GM12878 (cell line): ENCODE results near the gene HNRNPR. TPM values are rescaled to one million over a fixed set of nuclear protein-coding genes. Genes with fewer than 3 reads are reported as not detected.

Source experiments
- CHD2 ChIP-seq: IDR thresholded peaks from 2 replicates; pipeline ENCODE4 v1.6.1; 2011; ENCODE audit warnings: low read depth, low read length, improper control_type of control experiment, borderline replicate concordance
- CHD4 ChIP-seq: fragments of 200-600 bp; sonication (generic); IDR thresholded peaks from 2 replicates; pipeline ENCODE4 v1.6.1; 2016; ENCODE audit warnings: mild to moderate bottlenecking
- ETV6 ChIP-seq, 2 experiments: fragments of 450-650 bp in 1 of 2; IDR thresholded peaks in 1 of 2; conservative IDR thresholded peaks in 1 of 2; 2 replicates each; pipeline ENCODE4 v1.6.1; 2014; ENCODE audit warnings: antibody characterized with exemption in 1 of 2, borderline replicate concordance in 1 of 2, low read depth in 1 of 2, mild to moderate bottlenecking in 1 of 2, moderate library complexity in 1 of 2
- FOS ChIP-seq: IDR thresholded peaks from 3 replicates; pipeline ENCODE4 v1.6.1; 2011; ENCODE audit warnings: borderline replicate concordance; ENCODE audit not compliant: insufficient read length; ENCODE audit errors: extremely low read depth
- HCFC1 ChIP-seq: fragments of 150-350 bp; IDR thresholded peaks from 2 replicates; pipeline ENCODE4 v1.6.1; 2014; ENCODE audit warnings: low read length
- HDAC2 ChIP-seq: fragments of 200-600 bp; sonication (generic); IDR thresholded peaks from 2 replicates; pipeline ENCODE4 v1.6.1; 2017
- IRF4 ChIP-seq: IDR thresholded peaks from 2 replicates; pipeline ENCODE4 v1.6.1; 2011; ENCODE audit warnings: low read depth, low read length
- JUND ChIP-seq: IDR thresholded peaks from 2 replicates; pipeline ENCODE4 v1.6.1; 2012; ENCODE audit warnings: low read depth, mild to moderate bottlenecking, low read length, improper control_type of control experiment, moderate library complexity
- KAT2A ChIP-seq: conservative IDR thresholded peaks from 2 replicates; pipeline ENCODE4 v1.6.1; 2011; ENCODE audit warnings: low read depth, low read length; ENCODE audit not compliant: control insufficient read depth
- LARP7 ChIP-seq: fragments of 450-650 bp; IDR thresholded peaks from 2 replicates; pipeline ENCODE4 v1.6.1; 2017; ENCODE audit warnings: mild to moderate bottlenecking
- MTA3 ChIP-seq: IDR thresholded peaks from 2 replicates; pipeline ENCODE4 v1.6.1; 2012; ENCODE audit warnings: low read length, inconsistent platforms, borderline replicate concordance
- NR2C2 ChIP-seq: IDR thresholded peaks from 2 replicates; pipeline ENCODE4 v1.6.1; 2011; ENCODE audit warnings: borderline replicate concordance, low read depth; ENCODE audit not compliant: control insufficient read depth, insufficient read length
- RAD21 ChIP-seq: IDR thresholded peaks from 2 replicates; pipeline ENCODE4 v1.6.1; 2011; ENCODE audit warnings: mild to moderate bottlenecking, low read depth, low read length, moderate library complexity; ENCODE audit not compliant: insufficient read depth
- RAD51 ChIP-seq: fragments of 450-650 bp; IDR thresholded peaks from 2 replicates; pipeline ENCODE4 v1.6.1; 2016; ENCODE audit warnings: moderate library complexity, mild to moderate bottlenecking, inconsistent platforms
- RBBP5 ChIP-seq: fragments of 200-600 bp; sonication (generic); conservative IDR thresholded peaks from 2 replicates; pipeline ENCODE4 v1.6.1; 2016
- SREBF2 ChIP-seq: IDR thresholded peaks from 2 replicates; pipeline ENCODE4 v1.6.1; 2012; ENCODE audit warnings: mild to moderate bottlenecking, low read length
- STAT1 ChIP-seq: fragments of 450-650 bp; conservative IDR thresholded peaks from 2 replicates; pipeline ENCODE4 v1.6.1; 2014; ENCODE audit warnings: antibody characterized with exemption, mild to moderate bottlenecking
- TAF1 ChIP-seq: IDR thresholded peaks from 2 replicates; pipeline ENCODE4 v1.6.1; 2011; ENCODE audit warnings: mild to moderate bottlenecking, low read depth, low read length, borderline replicate concordance
- TARDBP ChIP-seq: IDR thresholded peaks from 2 replicates; pipeline ENCODE4 v1.6.1; 2016; ENCODE audit warnings: borderline replicate concordance
- WRNIP1 ChIP-seq: IDR thresholded peaks from 2 replicates; pipeline ENCODE4 v1.6.1; 2011; ENCODE audit warnings: low read depth, low read length, improper control_type of control experiment, borderline replicate concordance
- ZNF217 ChIP-seq: fragments of 450-650 bp; IDR thresholded peaks from 2 replicates; pipeline ENCODE4 v1.6.1; 2017; ENCODE audit warnings: antibody characterized with exemption, mild to moderate bottlenecking
- ZZZ3 ChIP-seq: IDR thresholded peaks from 2 replicates; pipeline ENCODE4 v1.6.1; 2011; ENCODE audit warnings: low read depth; ENCODE audit not compliant: control insufficient read depth, insufficient read length
- polyA plus RNA-seq, 11 experiments: library from polyadenylated mRNA; depleted of rRNA in 4 of 11; unstranded in 6 of 11; stranded (reverse) in 5 of 11; fragments of >200 nt; fragmentation: Nextera tagmentation in 4 of 11; fragmentation: Illumina TruSeq in 1 of 11; extraction: Ambion mirVana in 4 of 11; extraction: Trizol in 1 of 11; gene quantifications; 1 replicate in 1 of 11; 2 replicates in 10 of 11; pipeline versions ENCODE4 v1.2.1 to v1.2.3, GENCODE V29; 2011 to 2016; ENCODE audit warnings: inconsistent platforms in 2 of 11, missing spikeins in 2 of 11, low read depth in 1 of 11
- total RNA-seq, 4 experiments: library from RNA; depleted of rRNA in 3 of 4; stranded (reverse); fragments of >200 nt in 3 of 4; fragmentation: Illumina TruSeq in 1 of 4; extraction: Trizol in 1 of 4; gene quantifications; 2 replicates each; pipeline versions ENCODE4 v1.2.1 to v1.2.3, GENCODE V29; 2013 to 2021
- TF ChIP-seq, protein P1 (sequence below): fragments of 450-650 bp; IDR thresholded peaks from 2 replicates; pipeline ENCODE4 v1.6.1; 2014; ENCODE audit warnings: mild to moderate bottlenecking
- TF ChIP-seq, protein P2 (sequence below): IDR thresholded peaks from 2 replicates; pipeline ENCODE4 v1.6.1; 2011; ENCODE audit warnings: borderline replicate concordance, low read depth, mild to moderate bottlenecking, moderate library complexity, low read length; ENCODE audit not compliant: insufficient read depth, poor library complexity, severe bottlenecking
- TF ChIP-seq, protein P3 (sequence below): fragments of 450-650 bp; conservative IDR thresholded peaks from 2 replicates; pipeline ENCODE4 v1.6.1; 2017; ENCODE audit warnings: mild to moderate bottlenecking, moderate library complexity
- TF ChIP-seq, protein P4 (sequence below): IDR thresholded peaks from 2 replicates; pipeline ENCODE4 v1.6.1; 2012; ENCODE audit warnings: low read depth, low read length, improper control_type of control experiment

HNRNPR gene
- total and polyA plus RNA-seq, 10 of the 15 experiments (the other 5 are each of a cell fraction or from before 2014, with no cell fraction given): 80.5 to 280 (median 218) TPM

DNA sequence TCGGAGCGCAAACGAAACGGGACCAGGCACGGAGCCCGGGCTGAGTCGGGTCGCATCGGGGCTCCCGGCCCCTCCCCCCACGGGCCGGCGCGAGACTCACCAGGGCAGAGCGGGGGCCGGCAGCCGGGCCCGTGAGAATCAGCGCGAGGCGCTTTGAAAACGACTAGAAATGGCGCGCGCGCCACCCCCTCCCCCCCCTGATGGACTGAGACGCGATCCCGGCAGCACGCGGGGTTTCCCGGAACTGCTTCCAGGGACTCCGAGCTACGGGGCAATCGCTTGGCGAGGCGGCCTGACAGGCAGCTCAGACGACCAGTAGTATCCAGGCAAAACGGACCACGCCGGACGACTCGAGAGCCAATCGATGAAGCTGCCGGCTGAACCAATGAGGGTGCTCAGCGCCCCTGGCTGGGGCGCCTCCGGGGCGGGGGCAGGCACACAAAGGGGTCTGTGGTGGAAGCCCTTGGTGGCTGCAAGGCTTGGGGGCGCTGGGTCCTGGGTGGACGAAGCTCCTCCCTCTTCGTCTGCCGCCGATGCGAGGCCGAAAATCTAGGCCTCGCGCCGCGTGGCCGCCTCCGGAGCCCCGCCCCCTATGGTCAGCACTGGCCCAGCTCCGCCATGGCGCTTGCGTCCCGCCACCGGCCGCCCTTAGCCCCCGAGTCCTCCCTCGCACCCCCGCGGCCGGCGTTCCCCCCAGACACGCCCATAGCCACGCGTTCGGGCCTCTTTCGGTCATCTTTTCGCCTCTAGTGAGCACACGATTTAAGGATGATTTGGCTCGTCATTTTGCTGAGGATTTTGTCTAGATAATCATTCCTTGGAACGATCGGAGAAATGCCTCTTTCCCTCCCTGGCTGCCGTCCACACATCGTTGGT lies at the start of gene HNRNPR (continued):
- TF ChIP-seq, protein P1, sequence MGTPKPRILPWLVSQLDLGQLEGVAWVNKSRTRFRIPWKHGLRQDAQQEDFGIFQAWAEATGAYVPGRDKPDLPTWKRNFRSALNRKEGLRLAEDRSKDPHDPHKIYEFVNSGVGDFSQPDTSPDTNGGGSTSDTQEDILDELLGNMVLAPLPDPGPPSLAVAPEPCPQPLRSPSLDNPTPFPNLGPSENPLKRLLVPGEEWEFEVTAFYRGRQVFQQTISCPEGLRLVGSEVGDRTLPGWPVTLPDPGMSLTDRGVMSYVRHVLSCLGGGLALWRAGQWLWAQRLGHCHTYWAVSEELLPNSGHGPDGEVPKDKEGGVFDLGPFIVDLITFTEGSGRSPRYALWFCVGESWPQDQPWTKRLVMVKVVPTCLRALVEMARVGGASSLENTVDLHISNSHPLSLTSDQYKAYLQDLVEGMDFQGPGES: peak; percentile 86
- TF ChIP-seq, protein P2, sequence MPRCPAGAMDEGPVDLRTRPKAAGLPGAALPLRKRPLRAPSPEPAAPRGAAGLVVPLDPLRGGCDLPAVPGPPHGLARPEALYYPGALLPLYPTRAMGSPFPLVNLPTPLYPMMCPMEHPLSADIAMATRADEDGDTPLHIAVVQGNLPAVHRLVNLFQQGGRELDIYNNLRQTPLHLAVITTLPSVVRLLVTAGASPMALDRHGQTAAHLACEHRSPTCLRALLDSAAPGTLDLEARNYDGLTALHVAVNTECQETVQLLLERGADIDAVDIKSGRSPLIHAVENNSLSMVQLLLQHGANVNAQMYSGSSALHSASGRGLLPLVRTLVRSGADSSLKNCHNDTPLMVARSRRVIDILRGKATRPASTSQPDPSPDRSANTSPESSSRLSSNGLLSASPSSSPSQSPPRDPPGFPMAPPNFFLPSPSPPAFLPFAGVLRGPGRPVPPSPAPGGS: peak; percentile 41
- TF ChIP-seq NR2C2: no peak
- TF ChIP-seq FOS: peak; percentile 69
- no peak for TF ChIP-seq ZNF217
- no peak for TF ChIP-seq WRNIP1
- no peak for TF ChIP-seq IRF4
- no peak for TF ChIP-seq MTA3
- no peak for TF ChIP-seq ETV6 (conservative IDR thresholded peaks at IDR 0.05 in 1 of 2, IDR thresholded peaks at IDR 0.05 in 1 of 2; ENCODE audit: borderline replicate concordance in 1 of 2, low read depth in 1 of 2)
- peak; percentile 89 for TF ChIP-seq LARP7
- TF ChIP-seq, protein P3, sequence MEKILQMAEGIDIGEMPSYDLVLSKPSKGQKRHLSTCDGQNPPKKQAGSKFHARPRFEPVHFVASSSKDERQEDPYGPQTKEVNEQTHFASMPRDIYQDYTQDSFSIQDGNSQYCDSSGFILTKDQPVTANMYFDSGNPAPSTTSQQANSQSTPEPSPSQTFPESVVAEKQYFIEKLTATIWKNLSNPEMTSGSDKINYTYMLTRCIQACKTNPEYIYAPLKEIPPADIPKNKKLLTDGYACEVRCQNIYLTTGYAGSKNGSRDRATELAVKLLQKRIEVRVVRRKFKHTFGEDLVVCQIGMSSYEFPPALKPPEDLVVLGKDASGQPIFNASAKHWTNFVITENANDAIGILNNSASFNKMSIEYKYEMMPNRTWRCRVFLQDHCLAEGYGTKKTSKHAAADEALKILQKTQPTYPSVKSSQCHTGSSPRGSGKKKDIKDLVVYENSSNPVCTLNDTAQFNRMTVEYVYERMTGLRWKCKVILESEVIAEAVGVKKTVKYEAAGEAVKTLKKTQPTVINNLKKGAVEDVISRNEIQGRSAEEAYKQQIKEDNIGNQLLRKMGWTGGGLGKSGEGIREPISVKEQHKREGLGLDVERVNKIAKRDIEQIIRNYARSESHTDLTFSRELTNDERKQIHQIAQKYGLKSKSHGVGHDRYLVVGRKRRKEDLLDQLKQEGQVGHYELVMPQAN: peak; percentile 82
- TF ChIP-seq SREBF2: no peak
- TF ChIP-seq, protein P4, sequence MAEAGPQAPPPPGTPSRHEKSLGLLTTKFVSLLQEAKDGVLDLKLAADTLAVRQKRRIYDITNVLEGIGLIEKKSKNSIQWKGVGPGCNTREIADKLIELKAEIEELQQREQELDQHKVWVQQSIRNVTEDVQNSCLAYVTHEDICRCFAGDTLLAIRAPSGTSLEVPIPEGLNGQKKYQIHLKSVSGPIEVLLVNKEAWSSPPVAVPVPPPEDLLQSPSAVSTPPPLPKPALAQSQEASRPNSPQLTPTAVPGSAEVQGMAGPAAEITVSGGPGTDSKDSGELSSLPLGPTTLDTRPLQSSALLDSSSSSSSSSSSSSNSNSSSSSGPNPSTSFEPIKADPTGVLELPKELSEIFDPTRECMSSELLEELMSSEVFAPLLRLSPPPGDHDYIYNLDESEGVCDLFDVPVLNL: peak; percentile 40
- no peak for TF ChIP-seq JUND
- peak; percentile 93; the same call in 1 of the 2 replicates for TF ChIP-seq TAF1
- TF ChIP-seq HDAC2: no peak
- TF ChIP-seq CHD2: peak; percentile 93
- TF ChIP-seq STAT1: 0 out of 2 replicates have a peak, but pooled peaks have one; percentile 23
- TF ChIP-seq TARDBP: 0 out of 2 replicates have a peak, but pooled peaks have one; percentile 38
- no peak for TF ChIP-seq RAD51
- no peak for TF ChIP-seq KAT2A
- no peak for TF ChIP-seq CHD4
- TF ChIP-seq RBBP5: no peak
- TF ChIP-seq HCFC1: peak; percentile 63
- TF ChIP-seq RAD21: no peak
- TF ChIP-seq ZZZ3: no peak
